Measurements from ENCODE around the gene CTF1. TPM values are rescaled to one million over a fixed set of nuclear protein-coding genes. Genes with fewer than 3 reads are reported as not detected.
A peak's percentile ranks its signal among the peaks of the same experiment; 100 is the strongest.

The CTF1 gene
- total and polyA plus RNA-seq, 7 donors, result 0.46 to 6.9 (median 3.6) TPM

DNA sequence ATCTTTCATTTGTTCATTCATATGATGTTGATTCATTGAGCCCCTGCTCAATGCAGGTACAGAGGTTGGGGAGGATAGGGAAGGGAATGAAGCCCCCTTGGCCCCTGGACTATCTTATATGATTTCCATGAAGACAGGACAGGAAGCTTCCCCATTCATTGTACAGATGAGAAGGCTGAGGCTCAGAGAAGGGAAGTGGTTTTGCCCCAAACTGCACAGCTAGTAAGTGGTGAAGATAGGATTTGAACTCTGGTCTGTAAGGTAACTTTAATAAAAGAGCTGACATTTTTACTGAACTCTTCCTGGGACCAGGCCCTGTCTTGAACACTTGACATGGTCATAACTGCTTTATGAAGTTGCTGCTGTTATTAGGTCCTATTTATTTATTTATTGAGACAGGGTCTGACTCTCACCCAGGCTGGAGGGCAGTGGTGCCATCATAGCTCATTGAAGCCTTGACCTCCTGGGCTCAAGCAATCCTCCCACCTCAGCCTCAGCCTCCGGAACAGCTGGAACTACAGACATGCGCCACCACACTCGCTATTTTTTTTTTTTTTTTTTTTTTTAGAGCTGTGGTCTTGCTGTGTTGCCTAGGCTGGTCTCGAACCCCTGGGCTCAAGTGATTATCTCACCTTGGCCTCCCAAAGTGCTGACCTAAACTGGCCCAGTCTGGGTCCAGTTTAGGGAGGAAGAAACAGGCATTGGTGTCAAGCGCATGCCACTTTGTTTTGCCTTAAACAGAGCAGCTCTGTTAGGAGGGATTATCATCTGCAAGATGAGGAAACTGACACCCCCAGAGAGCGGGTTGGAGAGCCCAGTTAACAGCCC lies 5.0 kb downstream of the CTF1 start:
- Histone ChIP-seq H3K4me3 (peak overlapping the region; percentile 27 to 65 (median 60)), H3K9me3 (no peaks in the 10 kb centered on the region), H3K27ac (peak overlapping the region; percentile 89 to 92 (median 91)), H3K4me1 (peaks cover 0 to 33% (median 24%) of the 10 kb centered on the region in 4 donors), H3K36me3 (no peaks in the 10 kb centered on the region), H3K27me3 (no peaks in the 10 kb centered on the region)
- intact Hi-C loops (cut with DNase I), result loop anchor here (1.0 kb wide), 1 partner anchor 57 kb away; no protein-coding TSS in a partner anchor
- TF ChIP-seq, protein P1, sequence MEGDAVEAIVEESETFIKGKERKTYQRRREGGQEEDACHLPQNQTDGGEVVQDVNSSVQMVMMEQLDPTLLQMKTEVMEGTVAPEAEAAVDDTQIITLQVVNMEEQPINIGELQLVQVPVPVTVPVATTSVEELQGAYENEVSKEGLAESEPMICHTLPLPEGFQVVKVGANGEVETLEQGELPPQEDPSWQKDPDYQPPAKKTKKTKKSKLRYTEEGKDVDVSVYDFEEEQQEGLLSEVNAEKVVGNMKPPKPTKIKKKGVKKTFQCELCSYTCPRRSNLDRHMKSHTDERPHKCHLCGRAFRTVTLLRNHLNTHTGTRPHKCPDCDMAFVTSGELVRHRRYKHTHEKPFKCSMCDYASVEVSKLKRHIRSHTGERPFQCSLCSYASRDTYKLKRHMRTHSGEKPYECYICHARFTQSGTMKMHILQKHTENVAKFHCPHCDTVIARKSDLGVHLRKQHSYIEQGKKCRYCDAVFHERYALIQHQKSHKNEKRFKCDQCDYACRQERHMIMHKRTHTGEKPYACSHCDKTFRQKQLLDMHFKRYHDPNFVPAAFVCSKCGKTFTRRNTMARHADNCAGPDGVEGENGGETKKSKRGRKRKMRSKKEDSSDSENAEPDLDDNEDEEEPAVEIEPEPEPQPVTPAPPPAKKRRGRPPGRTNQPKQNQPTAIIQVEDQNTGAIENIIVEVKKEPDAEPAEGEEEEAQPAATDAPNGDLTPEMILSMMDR (IDR thresholded peaks at IDR 0.05), result no peak
- TF ChIP-seq POLR2A (IDR thresholded peaks at IDR 0.05), result no peak
- no peak for TF ChIP-seq EP300 (IDR thresholded peaks at IDR 0.05)
- no peak for TF ChIP-seq POLR2AphosphoS5 (IDR thresholded peaks at IDR 0.05)
- DNase-seq, result no peak
- WGBS, 2 donors, result 33 to 35% methylated on average over 6 of the region's 6 CpGs

DNA sequence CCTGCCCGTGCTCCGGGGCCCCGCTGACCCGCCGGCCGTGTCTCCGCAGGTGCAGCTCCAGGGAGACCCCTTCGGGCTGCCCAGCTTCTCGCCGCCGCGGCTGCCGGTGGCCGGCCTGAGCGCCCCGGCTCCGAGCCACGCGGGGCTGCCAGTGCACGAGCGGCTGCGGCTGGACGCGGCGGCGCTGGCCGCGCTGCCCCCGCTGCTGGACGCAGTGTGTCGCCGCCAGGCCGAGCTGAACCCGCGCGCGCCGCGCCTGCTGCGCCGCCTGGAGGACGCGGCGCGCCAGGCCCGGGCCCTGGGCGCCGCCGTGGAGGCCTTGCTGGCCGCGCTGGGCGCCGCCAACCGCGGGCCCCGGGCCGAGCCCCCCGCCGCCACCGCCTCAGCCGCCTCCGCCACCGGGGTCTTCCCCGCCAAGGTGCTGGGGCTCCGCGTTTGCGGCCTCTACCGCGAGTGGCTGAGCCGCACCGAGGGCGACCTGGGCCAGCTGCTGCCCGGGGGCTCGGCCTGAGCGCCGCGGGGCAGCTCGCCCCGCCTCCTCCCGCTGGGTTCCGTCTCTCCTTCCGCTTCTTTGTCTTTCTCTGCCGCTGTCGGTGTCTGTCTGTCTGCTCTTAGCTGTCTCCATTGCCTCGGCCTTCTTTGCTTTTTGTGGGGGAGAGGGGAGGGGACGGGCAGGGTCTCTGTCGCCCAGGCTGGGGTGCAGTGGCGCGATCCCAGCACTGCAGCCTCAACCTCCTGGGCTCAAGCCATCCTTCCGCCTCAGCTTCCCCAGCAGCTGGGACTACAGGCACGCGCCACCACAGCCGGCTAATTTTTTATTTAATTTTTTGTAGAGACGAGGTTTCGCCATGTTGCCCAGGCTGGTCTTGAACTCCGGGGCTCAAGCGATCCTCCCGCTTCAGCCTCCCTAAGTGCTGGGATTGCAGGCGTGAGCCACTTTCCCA lies 5.9 kb downstream of the CTF1 start:
- H3K27me3 ChIP-seq, result no peaks in the 10 kb centered on the region
- no peaks in the 10 kb centered on the region for H3K9me3 ChIP-seq
- H3K27ac ChIP-seq, result peak overlapping the region; percentile 89 to 92 (median 91)
- peak overlapping the region; percentile 36 to 65 (median 60) for H3K4me3 ChIP-seq
- no peaks in the 10 kb centered on the region for H3K36me3 ChIP-seq
- intact Hi-C loops (cut with DNase I), result loop anchor here (1.0 kb wide), 1 partner anchor 58 kb away; no protein-coding TSS in a partner anchor
- peaks cover 0 to 27% (median 21%) of the 10 kb centered on the region in 4 donors for H3K4me1 ChIP-seq
- WGBS, 2 donors, result 7 to 8% methylated on average over 99 of the region's 99 CpGs
- DNase-seq, result peak; percentile 81
- peak in 1 of 4 donors; percentile 16 for TF ChIP-seq POLR2AphosphoS5 (IDR thresholded peaks at IDR 0.05)
- no peak for TF ChIP-seq EP300 (IDR thresholded peaks at IDR 0.05)
- TF ChIP-seq, protein P1 (IDR thresholded peaks at IDR 0.05), result peak in 2 of 4 experiments; percentile 17 to 43
- TF ChIP-seq POLR2A (IDR thresholded peaks at IDR 0.05), result no peak

DNA sequence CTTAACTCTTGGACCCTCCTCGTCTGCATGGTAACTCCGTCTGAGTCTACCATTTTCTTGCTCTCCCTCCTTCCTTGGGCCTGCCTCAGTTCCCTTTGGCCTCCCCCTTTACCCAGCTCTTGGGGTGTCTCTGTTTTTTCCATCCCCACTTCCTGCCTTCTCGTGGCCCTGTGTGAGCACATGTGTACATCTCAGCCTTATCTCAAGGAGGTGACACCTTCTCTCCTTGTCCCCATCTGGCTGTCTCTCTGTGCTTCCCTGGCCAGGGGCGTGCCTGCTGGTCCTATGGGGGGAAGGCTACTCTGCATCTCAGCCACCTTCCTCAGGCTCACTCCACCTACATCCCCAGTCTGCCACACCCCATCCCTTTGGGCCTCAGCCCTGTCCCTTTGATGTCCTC lies 6.6 kb downstream of the CTF1 start:
- intact Hi-C loops (cut with DNase I), result no loop called here
- H3K4me3 ChIP-seq, result peak overlapping the region in 3 of 4 donors; percentile 57 to 65 (median 62)
- 69 to 81% methylated on average over 4 of the region's 4 CpGs for WGBS, 2 donors

DNA sequence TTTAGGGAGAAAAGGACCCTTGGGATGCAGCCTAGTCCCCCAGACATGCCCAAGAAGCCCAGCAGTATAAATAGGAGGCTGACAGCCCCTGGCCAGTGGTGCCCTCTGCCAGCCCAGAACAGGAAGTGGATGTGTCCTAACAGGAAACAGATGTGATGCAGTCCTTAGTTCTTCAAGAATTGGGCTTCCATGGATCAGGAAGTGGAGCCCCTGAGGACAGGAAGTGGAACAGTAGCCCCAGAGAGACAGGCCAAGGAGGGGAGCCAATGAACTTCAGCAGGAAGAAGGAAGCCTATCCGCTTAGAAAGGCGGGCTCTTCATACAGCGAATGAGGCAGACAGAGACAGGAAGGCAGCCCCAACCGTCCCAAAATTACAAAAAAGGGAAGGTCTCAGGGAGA lies 7.2 kb downstream of the CTF1 start:
- 56 to 91% methylated on average over 4 of the region's 4 CpGs for WGBS, 2 donors
- intact Hi-C loops (cut with DNase I), result no loop called here
- no peak overlapping the region for H3K4me3 ChIP-seq
- H3K4me1 ChIP-seq, result peaks cover 0 to 22% (median 18%) of the 10 kb centered on the region in 4 donors
- H3K27me3 ChIP-seq, result no peaks in the 10 kb centered on the region
- DNase-seq, result peak; percentile 72
- no peaks in the 10 kb centered on the region for H3K9me3 ChIP-seq
- H3K27ac ChIP-seq, result peak overlapping the region; percentile 33 to 92 (median 90)
- no peak for TF ChIP-seq POLR2A (IDR thresholded peaks at IDR 0.05)
- TF ChIP-seq, protein P1 (IDR thresholded peaks at IDR 0.05), result no peak
- peak in 2 of 4 donors; percentile 14 to 46 for TF ChIP-seq POLR2AphosphoS5 (IDR thresholded peaks at IDR 0.05)
- H3K36me3 ChIP-seq, result no peaks in the 10 kb centered on the region

More for the DNA sequence above, 6.6 kb downstream of the CTF1 start:
- H3K27me3 ChIP-seq, result no peaks in the 10 kb centered on the region
- H3K9me3 ChIP-seq, result no peaks in the 10 kb centered on the region
- no peak for DNase-seq
- TF ChIP-seq, protein P1 (IDR thresholded peaks at IDR 0.05), result no peak
- H3K4me1 ChIP-seq, result peaks cover 0 to 22% (median 18%) of the 10 kb centered on the region in 4 donors
- no peaks in the 10 kb centered on the region for H3K36me3 ChIP-seq
- peak overlapping the region; percentile 89 to 92 (median 91) for H3K27ac ChIP-seq

Measured in sigmoid colon (tissue), 7 donors.